Activated CD8-positive, alpha-beta memory T cell treated with anti-CD3 and anti-CD28 coated beads for 4 hours (primary cell): ENCODE results near the gene ZCCHC9.

Experiments used
- DNase-seq, 2 donors: peaks; one replicate each; pipeline ENCODE4 v3.0.0-alpha.2; 2020; ENCODE audit warnings: low read depth in 2 of 2

The ZCCHC9 gene

DNA sequence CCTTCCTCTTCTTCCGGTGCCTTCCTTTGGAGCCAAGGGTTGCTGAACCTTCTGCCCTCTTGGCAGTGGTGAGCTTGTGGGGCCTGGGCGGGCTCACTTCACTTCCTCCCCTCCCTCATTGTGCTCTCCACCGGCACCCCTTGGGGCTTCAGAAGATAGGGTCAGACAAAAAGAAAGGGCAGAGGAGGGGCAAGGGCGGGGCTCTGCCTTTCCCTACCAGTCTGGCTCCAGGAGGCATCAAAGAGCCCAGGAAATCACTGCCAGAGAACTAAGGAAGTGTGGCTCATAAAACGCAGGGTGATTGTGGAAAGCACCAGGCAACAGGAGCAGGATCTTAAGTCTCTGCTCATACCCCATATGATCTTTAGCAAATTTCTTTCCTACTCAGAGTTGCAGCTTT is 57.7 kb downstream of the ZCCHC9 start:
- DNase-seq: no peak

DNA sequence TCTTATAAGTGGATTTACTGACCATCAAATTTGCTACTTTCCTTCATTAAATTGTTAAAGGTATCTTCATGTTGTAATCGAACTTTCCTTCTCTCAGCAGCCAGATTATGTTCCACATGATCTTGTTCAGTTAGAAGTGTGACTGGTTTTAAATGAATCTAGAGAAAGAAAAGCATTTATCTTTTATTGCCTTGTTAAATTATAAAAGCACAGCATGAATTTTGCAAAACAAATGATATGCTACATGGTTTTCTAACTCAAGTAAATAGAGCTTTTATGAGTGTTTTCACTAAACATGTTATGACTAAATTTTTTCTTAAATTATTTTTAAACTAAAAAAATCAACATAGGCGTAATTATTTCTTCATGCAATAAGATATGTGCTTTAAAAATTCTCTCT is 58.5 kb downstream of the ZCCHC9 start:
- no peak for DNase-seq

DNA sequence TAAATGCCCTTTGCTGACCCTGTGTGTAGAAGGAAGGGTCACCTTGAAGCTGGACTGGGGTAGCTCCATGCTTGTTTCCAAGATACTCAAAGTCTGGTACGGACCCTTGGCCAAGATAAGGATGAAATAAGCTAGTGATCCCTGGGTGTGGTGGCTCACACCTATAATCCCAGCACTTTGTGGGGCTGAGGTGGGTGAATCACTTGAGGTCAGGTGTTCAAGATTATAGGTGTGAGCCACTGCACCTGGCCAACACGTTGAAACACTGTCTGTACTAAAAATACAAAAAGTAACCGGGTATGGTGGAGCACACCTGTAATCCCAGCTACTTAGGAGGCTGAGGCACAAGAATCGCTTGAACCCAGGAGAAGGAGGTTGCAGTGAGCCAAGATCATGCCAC is 59.3 kb downstream of the ZCCHC9 start:
- DNase-seq: no peak

DNA sequence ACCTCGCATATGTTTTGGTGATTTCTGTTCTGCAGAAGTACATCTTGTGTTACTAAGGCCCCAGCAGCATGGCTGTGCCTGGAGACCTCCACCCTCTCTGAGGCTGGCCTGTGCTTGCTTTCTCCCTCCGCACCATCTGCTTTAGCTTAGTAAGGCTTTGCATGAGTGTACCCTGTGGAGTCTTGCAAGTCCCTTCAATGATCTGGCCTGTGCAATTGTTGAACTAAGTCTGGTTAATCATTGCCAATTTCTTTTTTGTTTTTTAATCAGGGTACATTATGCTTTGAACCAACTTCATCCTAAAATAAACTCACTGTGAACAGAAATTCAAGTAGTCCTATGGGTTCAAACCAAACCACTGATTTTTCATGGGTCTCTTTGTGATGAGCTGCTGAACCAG is 60.2 kb downstream of the ZCCHC9 start:
- DNase-seq: no peak
